ENCODE results near the gene SRMS.

GRCh38 chr20:63562461-63563224, 15.1 kb upstream of the SRMS start:
- no peak for TF ChIP-seq CTCF (IDR thresholded peaks at IDR 0.05)
- no peak for TF ChIP-seq POLR2A (IDR thresholded peaks at IDR 0.05)
- no peak for TF ChIP-seq EP300 (IDR thresholded peaks at IDR 0.05)
